Activated CD4-positive, alpha-beta T cell treated with anti-CD3 and anti-CD28 coated beads, Interleukin-2, amount 10 ng/mL, durations not matched to agents 7 days and 5 days (primary cell): ENCODE results near the gene ZBTB7C. TPM values are rescaled to one million over a fixed set of nuclear protein-coding genes. Genes with fewer than 3 reads are reported as not detected.

Source experiments
- CTCF ChIA-PET: fragments of 350-600 bp; sonication (Branson Sonifier 250); formaldehyde crosslinking; loops from one replicate; lab custom pipeline; 2021; ENCODE audit warnings: antibody characterized with exemption; lab: Charles Lee
- POLR2A ChIA-PET: fragments of 350-600 bp; sonication (Branson Sonifier 250); formaldehyde crosslinking; loops from one replicate; lab custom pipeline; 2021; ENCODE audit warnings: antibody characterized with exemption; lab: Charles Lee
- DNase-seq: peaks from one replicate; pipeline ENCODE4 v3.0.0-alpha.2; 2020
- H3K27ac Mint-ChIP-seq: one replicate; pipeline ENCODE4 v1.8.0; 2021; ENCODE audit warnings: mild to moderate bottlenecking, moderate library complexity, mixed read lengths
- H3K27me3 Mint-ChIP-seq: one replicate; pipeline ENCODE4 v1.8.0; 2021; ENCODE audit warnings: mixed read lengths
- H3K36me3 Mint-ChIP-seq: one replicate; pipeline ENCODE4 v1.8.0; 2021; ENCODE audit warnings: low read depth, mixed read lengths
- H3K4me1 Mint-ChIP-seq: one replicate; pipeline ENCODE4 v1.8.0; 2021; ENCODE audit warnings: mixed read lengths
- H3K4me3 Mint-ChIP-seq: one replicate; pipeline ENCODE4 v1.8.0; 2021; ENCODE audit warnings: mild to moderate bottlenecking, moderate library complexity, mixed read lengths
- H3K9me3 Mint-ChIP-seq: one replicate; pipeline ENCODE4 v1.8.0; 2021; ENCODE audit warnings: mixed read lengths
- total RNA-seq, 2 experiments: library from RNA; stranded (reverse); gene quantifications; one replicate each; pipeline ENCODE4 v1.2.3, GENCODE V29; 2021

Gene ZBTB7C
- total RNA-seq, 2 experiments from 2014 or later: 0.10 to 0.15 TPM

- Mint-ChIP-seq H3K27me3 (peaks cover 50% of the 10 kb centered on the region), H3K9me3 (no peaks in the 10 kb centered on the region), H3K36me3 (no peaks in the 10 kb centered on the region), H3K4me3 (no peak overlapping the region), H3K4me1 (no peaks in the 10 kb centered on the region), H3K27ac (no peak overlapping the region)
- POLR2A ChIA-PET: no interaction called here
- no peak for DNase-seq
- CTCF ChIA-PET: no interaction called here
Observed at GRCh38 chr18:48208432-48209140, 200.6 kb downstream of the ZBTB7C start.

GRCh38 chr18:48207733-48208132 is 201.4 kb downstream of the ZBTB7C start:
- peaks cover 45% of the 10 kb centered on the region for H3K27me3 Mint-ChIP-seq
- CTCF ChIA-PET: no interaction called here
- DNase-seq: no peak
- no peaks in the 10 kb centered on the region for H3K4me1 Mint-ChIP-seq
- no peak overlapping the region for H3K27ac Mint-ChIP-seq
- H3K36me3 Mint-ChIP-seq: no peaks in the 10 kb centered on the region
- H3K4me3 Mint-ChIP-seq: no peak overlapping the region
- POLR2A ChIA-PET: no interaction called here
- H3K9me3 Mint-ChIP-seq: no peaks in the 10 kb centered on the region

- Mint-ChIP-seq H3K4me1 (no peaks in the 10 kb centered on the region), H3K9me3 (no peaks in the 10 kb centered on the region), H3K36me3 (no peaks in the 10 kb centered on the region), H3K27ac (no peak overlapping the region), H3K4me3 (no peak overlapping the region), H3K27me3 (peaks cover 45% of the 10 kb centered on the region)
- no peak for DNase-seq
- ChIA-PET CTCF (interaction anchor here (0.9 kb wide), 1 partner anchor 12 kb away, joined by 3 read pairs; no protein-coding TSS in a partner anchor), POLR2A (no interaction called here)
Observed at GRCh38 chr18:48206887-48207286, 202.3 kb downstream of the ZBTB7C start.

- Mint-ChIP-seq H3K9me3 (no peaks in the 10 kb centered on the region), H3K27ac (no peak overlapping the region)
- DNase-seq: no peak
Observed at GRCh38 chr18:48203961-48204666, 205.1 kb downstream of the ZBTB7C start.

GRCh38 chr18:48203288-48203945 is 205.8 kb downstream of the ZBTB7C start:
- ChIA-PET POLR2A (no interaction called here), CTCF (interaction anchor here (0.9 to 1.2 kb wide), 2 partner anchors 9 to 27 kb away, joined by 3 read pairs; no protein-coding TSS in a partner anchor)
- Mint-ChIP-seq H3K9me3 (no peaks in the 10 kb centered on the region), H3K36me3 (no peaks in the 10 kb centered on the region), H3K27ac (no peak overlapping the region), H3K4me1 (no peaks in the 10 kb centered on the region), H3K4me3 (no peak overlapping the region), H3K27me3 (peaks cover 41% of the 10 kb centered on the region)
- no peak for DNase-seq

More at GRCh38 chr18:48203961-48204666, 205.1 kb downstream of the ZBTB7C start:
- Mint-ChIP-seq H3K4me1 (no peaks in the 10 kb centered on the region), H3K36me3 (no peaks in the 10 kb centered on the region), H3K27me3 (peaks cover 42% of the 10 kb centered on the region), H3K4me3 (no peak overlapping the region)
- ChIA-PET CTCF (interaction anchor here (0.9 to 1.2 kb wide), 2 partner anchors 9 to 26 kb away, joined by 3 read pairs; no protein-coding TSS in a partner anchor), POLR2A (no interaction called here)

- ChIA-PET POLR2A (no interaction called here), CTCF (interaction anchor here (0.9 kb wide), 1 partner anchor 8 kb away, joined by 3 read pairs; no protein-coding TSS in a partner anchor)
- H3K4me3 Mint-ChIP-seq: no peak overlapping the region
- no peak for DNase-seq
- no peaks in the 10 kb centered on the region for H3K36me3 Mint-ChIP-seq
- H3K9me3 Mint-ChIP-seq: no peaks in the 10 kb centered on the region
- H3K27me3 Mint-ChIP-seq: peaks cover 45% of the 10 kb centered on the region
- no peak overlapping the region for H3K27ac Mint-ChIP-seq
- no peaks in the 10 kb centered on the region for H3K4me1 Mint-ChIP-seq
Observed at GRCh38 chr18:48202350-48203260, 206.6 kb downstream of the ZBTB7C start.

- POLR2A ChIA-PET: no interaction called here
- H3K27me3 Mint-ChIP-seq: peaks cover 48% of the 10 kb centered on the region
- no peak overlapping the region for H3K4me3 Mint-ChIP-seq
- no peaks in the 10 kb centered on the region for H3K9me3 Mint-ChIP-seq
- CTCF ChIA-PET: no interaction called here
- no peaks in the 10 kb centered on the region for H3K36me3 Mint-ChIP-seq
- H3K4me1 Mint-ChIP-seq: no peaks in the 10 kb centered on the region
- H3K27ac Mint-ChIP-seq: no peak overlapping the region
- DNase-seq: no peak
Observed at GRCh38 chr18:48202006-48202348, 207.2 kb downstream of the ZBTB7C start.

GRCh38 chr18:48201337-48202005 is 207.7 kb downstream of the ZBTB7C start:
- Mint-ChIP-seq H3K27ac (no peak overlapping the region), H3K4me3 (no peak overlapping the region), H3K9me3 (no peaks in the 10 kb centered on the region), H3K27me3 (peaks cover 49% of the 10 kb centered on the region), H3K36me3 (no peaks in the 10 kb centered on the region), H3K4me1 (no peaks in the 10 kb centered on the region)
- CTCF ChIA-PET: no interaction called here
- POLR2A ChIA-PET: no interaction called here
- DNase-seq: no peak

- POLR2A ChIA-PET: no interaction called here
- Mint-ChIP-seq H3K4me3 (no peak overlapping the region), H3K36me3 (no peaks in the 10 kb centered on the region), H3K27me3 (peaks cover 53% of the 10 kb centered on the region), H3K9me3 (no peaks in the 10 kb centered on the region), H3K4me1 (no peaks in the 10 kb centered on the region), H3K27ac (no peak overlapping the region)
- DNase-seq: no peak
- CTCF ChIA-PET: no interaction called here
Observed at GRCh38 chr18:48200631-48201336, 208.4 kb downstream of the ZBTB7C start.

- no peaks in the 10 kb centered on the region for H3K4me1 Mint-ChIP-seq
- no peaks in the 10 kb centered on the region for H3K36me3 Mint-ChIP-seq
- H3K4me3 Mint-ChIP-seq: no peak overlapping the region
- DNase-seq: no peak
- H3K27me3 Mint-ChIP-seq: peaks cover 45% of the 10 kb centered on the region
- H3K27ac Mint-ChIP-seq: no peak overlapping the region
- ChIA-PET CTCF (interaction anchor here (0.7 kb wide), 1 partner anchor 31 kb away, joined by 3 read pairs; no protein-coding TSS in a partner anchor), POLR2A (no interaction called here)
- no peaks in the 10 kb centered on the region for H3K9me3 Mint-ChIP-seq
Observed at GRCh38 chr18:48199399-48199798, 209.8 kb downstream of the ZBTB7C start.

GRCh38 chr18:48197819-48198218 is 211.4 kb downstream of the ZBTB7C start:
- CTCF ChIA-PET: interaction anchor here (1.2 kb wide), 1 partner anchor 10 kb away, joined by 3 read pairs; no protein-coding TSS in a partner anchor
- H3K9me3 Mint-ChIP-seq: no peaks in the 10 kb centered on the region
- H3K27me3 Mint-ChIP-seq: peaks cover 44% of the 10 kb centered on the region
- no peaks in the 10 kb centered on the region for H3K4me1 Mint-ChIP-seq
- no peak for DNase-seq
- H3K27ac Mint-ChIP-seq: no peak overlapping the region
- no peaks in the 10 kb centered on the region for H3K36me3 Mint-ChIP-seq
- no peak overlapping the region for H3K4me3 Mint-ChIP-seq
- POLR2A ChIA-PET: no interaction called here
